Heart left ventricle (tissue), 16 donors: ENCODE results near the gene NCAM1. TPM values are rescaled to one million over a fixed set of nuclear protein-coding genes. Genes with fewer than 3 reads are reported as not detected.

ENCODE experiments used
- ATAC-seq, 4 donors: fragments of 200-7000 bp; cut with Tn5 transposase; one replicate each; pipeline ENCODE4 v1.9.1; 2020 to 2022; ENCODE audit warnings: moderate library complexity in 4 of 4, mild to moderate bottlenecking in 3 of 4, moderate number of reproducible peaks in 1 of 4
- DNase-seq, 5 donors: peaks; one replicate each; pipeline ENCODE4 v3.0.0-alpha.2; 2020
- H3K27ac ChIP-seq, 12 donors: fragments of 200-600 bp; sonication (generic) in 4 of 12; one replicate each; pipeline versions ENCODE4 v1.5.0 to v1.8.0; 2016 to 2022; ENCODE audit warnings: mild to moderate bottlenecking in 2 of 12
- H3K27me3 ChIP-seq, 9 donors: fragments of 200-600 bp; sonication (generic) in 2 of 9; one replicate each; pipeline versions ENCODE4 v1.5.1 to v1.8.0; 2016 to 2022; ENCODE audit warnings: mild to moderate bottlenecking in 3 of 9
- H3K36me3 ChIP-seq, 9 donors: fragments of 200-600 bp; sonication (generic) in 2 of 9; one replicate each; pipeline versions ENCODE4 v1.5.0 to v1.8.0; 2018 to 2022; ENCODE audit warnings: mild to moderate bottlenecking in 2 of 9
- H3K4me1 ChIP-seq, 12 donors: fragments of 200-600 bp; sonication (generic) in 4 of 12; one replicate each; pipeline versions ENCODE4 v1.5.0 to v1.8.0; 2016 to 2022; ENCODE audit warnings: mild to moderate bottlenecking in 3 of 12
- H3K4me3 ChIP-seq, 12 donors: fragments of 200-600 bp; sonication (generic) in 4 of 12; one replicate each; pipeline versions ENCODE4 v1.5.0 to v1.8.0; 2017 to 2022; ENCODE audit warnings: mild to moderate bottlenecking in 9 of 12, moderate library complexity in 4 of 12
- H3K9me3 ChIP-seq, 12 donors: fragments of 200-600 bp; sonication (generic) in 4 of 12; one replicate each; pipeline versions ENCODE4 v1.5.0 to v1.8.0; 2016 to 2022; ENCODE audit warnings: mild to moderate bottlenecking in 1 of 12
- POLR2A ChIP-seq, 2 donors: fragments of 450-650 bp; IDR thresholded peaks; one replicate each; pipeline ENCODE4 v1.6.1; 2017; ENCODE audit warnings: antibody characterized with exemption in 2 of 2, mild to moderate bottlenecking in 2 of 2, moderate library complexity in 2 of 2
- WGBS, 4 donors: extraction: QIAGEN DNeasy Blood & Tissue Kit in 2 of 4; methylation state at CpG; one replicate each; pipeline versions ENCODE4 v1.1.5 to v1.1.7; 2013 to 2018; 5-methylcytosine and 5-hydroxymethylcytosine counted together
- intact Hi-C, 10 donors: fragments of 100-400 bp; cut with DNase I; formaldehyde crosslinking; loops; one replicate each; pipeline versions ENCODE4 v1.11.1 to v1.14.2; 2022
- polyA plus RNA-seq, 2 donors: library from polyadenylated mRNA; stranded (reverse); fragments of 200-250 nt; gene quantifications; one replicate each; pipeline ENCODE4 v1.2.3, GENCODE V29; 2013
- total RNA-seq, 9 donors: library from RNA; depleted of rRNA in 2 of 9; stranded (reverse); fragments of >200 nt in 2 of 9; fragmentation: NEBNext Ultra II Directional in 3 of 9; extraction: Animal tissue kit (Norgen Biotek cat#: 25700) in 3 of 9; gene quantifications; one replicate each; pipeline versions ENCODE4 v1.1.0 to v1.2.4, GENCODE V29; 2016 to 2023
- TF ChIP-seq, protein P1 (sequence below), 12 donors: fragments of 200-600 bp; sonication (generic) in 4 of 12; IDR thresholded peaks; one replicate each; pipeline versions ENCODE4 v1.5.0 to v1.8.0; 2018 to 2022; ENCODE audit warnings: antibody characterized with exemption in 12 of 12, mild to moderate bottlenecking in 5 of 12
- donor health status: ischemic (EF 13 %, LVEDD 7.1; RV severe dilation, severe dysfunction).
- donor health status: healthy with polysubstance abuse.
- donor health status: DM: no; HTN: yes; CAD: no.
- donor health status: DM: no; HTN: no; CAD: no.
- donor health status: ischemic (EF 25% LVEDD 6.9; RV normal size, moderate dysfunction).
- donor health status: ischemic (EF 25% LVEDD 5.7; RV mildly dilated, moderate dysfunction).
- donor health status: healthy.
- donor health status: DM: yes; HTN: yes; CAD: no.
- donor health status: ischemic (EF 35%, LVEDD 5.7; RV mildly dilated, moderate dysfunction).
- donor health status: nonischemic (EF 11% LVEDD 7.7; RV severe dilation, severe dysfunction).
- donor health status: DM: yes; HTN: yes; CAD: no.
- donor health status: PGD.
- donor health status: ischemic (EF 29% LVEDD 5.4; RV normal size, mild dysfunction).
- donor health status: nonischemic (EF 23%, LVEDD 6.1; RV moderate dilation, normal function).

The NCAM1 gene
- total and polyA plus RNA-seq, 11 donors: 78.0 to 753 (median 389) TPM

DNA sequence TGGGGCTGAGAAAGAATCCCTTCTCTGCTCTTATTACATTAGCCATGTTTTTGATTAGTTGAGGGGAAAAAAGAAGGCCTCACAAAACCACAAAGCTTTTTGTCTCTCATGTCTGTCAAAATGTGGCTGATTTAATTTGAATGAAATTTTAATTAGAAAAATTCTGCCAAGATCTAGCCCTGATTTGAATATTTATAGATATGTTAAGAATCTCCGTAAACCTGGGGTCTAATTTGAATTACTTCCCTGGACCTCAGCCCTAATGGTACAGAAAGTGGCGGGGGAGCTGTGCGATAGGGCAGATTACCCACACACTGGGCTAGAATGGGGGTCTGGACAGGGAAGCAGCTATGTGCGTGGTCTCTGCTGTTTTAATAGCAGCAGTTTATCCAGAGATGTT lies 211.9 kb downstream of the NCAM1 start:
- Histone ChIP-seq H3K27me3 (peaks cover 0 to 4% (median 0%) of the 10 kb centered on the region in 9 donors), H3K36me3 (no peaks in the 10 kb centered on the region), H3K4me3 (no peak overlapping the region), H3K9me3 (no peaks in the 10 kb centered on the region), H3K27ac (no peak overlapping the region), H3K4me1 (peaks cover 0 to 20% (median 4%) of the 10 kb centered on the region in 12 donors)
- no peak for TF ChIP-seq POLR2A (IDR thresholded peaks at IDR 0.05)
- TF ChIP-seq, protein P1, sequence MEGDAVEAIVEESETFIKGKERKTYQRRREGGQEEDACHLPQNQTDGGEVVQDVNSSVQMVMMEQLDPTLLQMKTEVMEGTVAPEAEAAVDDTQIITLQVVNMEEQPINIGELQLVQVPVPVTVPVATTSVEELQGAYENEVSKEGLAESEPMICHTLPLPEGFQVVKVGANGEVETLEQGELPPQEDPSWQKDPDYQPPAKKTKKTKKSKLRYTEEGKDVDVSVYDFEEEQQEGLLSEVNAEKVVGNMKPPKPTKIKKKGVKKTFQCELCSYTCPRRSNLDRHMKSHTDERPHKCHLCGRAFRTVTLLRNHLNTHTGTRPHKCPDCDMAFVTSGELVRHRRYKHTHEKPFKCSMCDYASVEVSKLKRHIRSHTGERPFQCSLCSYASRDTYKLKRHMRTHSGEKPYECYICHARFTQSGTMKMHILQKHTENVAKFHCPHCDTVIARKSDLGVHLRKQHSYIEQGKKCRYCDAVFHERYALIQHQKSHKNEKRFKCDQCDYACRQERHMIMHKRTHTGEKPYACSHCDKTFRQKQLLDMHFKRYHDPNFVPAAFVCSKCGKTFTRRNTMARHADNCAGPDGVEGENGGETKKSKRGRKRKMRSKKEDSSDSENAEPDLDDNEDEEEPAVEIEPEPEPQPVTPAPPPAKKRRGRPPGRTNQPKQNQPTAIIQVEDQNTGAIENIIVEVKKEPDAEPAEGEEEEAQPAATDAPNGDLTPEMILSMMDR (IDR thresholded peaks at IDR 0.05): no peak
- no peak for DNase-seq
- no peak for ATAC-seq
- intact Hi-C loops: no loop called here
- 89 to 95% (median 91%) methylated on average over 4 of the region's 4 CpGs for WGBS, 4 donors

DNA sequence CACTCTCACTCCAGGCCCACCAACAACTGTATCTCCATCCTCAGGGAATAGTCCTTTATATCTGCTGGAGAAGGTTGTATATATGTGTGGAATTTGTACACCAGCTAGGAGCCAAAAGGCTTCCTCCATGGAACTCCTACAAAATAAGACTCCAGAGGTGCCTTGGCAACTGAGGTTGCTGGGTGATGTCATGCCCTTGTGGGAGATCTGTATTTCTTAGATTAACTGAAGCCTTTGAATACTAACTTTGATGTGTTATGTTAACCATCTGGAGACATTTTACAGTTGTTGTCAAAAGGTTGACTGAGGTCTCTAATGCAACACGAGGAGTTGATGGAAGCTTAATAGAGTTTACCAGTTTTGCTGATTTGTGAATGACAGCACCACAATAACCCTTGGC lies 213.7 kb downstream of the NCAM1 start:
- H3K27me3 ChIP-seq: peaks cover 0 to 4% (median 0%) of the 10 kb centered on the region in 9 donors
- no peak for DNase-seq
- no peak for ATAC-seq
- H3K4me1 ChIP-seq: peaks cover 0 to 31% (median 5%) of the 10 kb centered on the region in 12 donors
- TF ChIP-seq, protein P1 (IDR thresholded peaks at IDR 0.05): no peak
- no peak for TF ChIP-seq POLR2A (IDR thresholded peaks at IDR 0.05)
- H3K9me3 ChIP-seq: no peaks in the 10 kb centered on the region
- no peak overlapping the region for H3K27ac ChIP-seq
- intact Hi-C loops: no loop called here
- H3K36me3 ChIP-seq: no peaks in the 10 kb centered on the region
- no peak overlapping the region for H3K4me3 ChIP-seq
- 60 to 67% (median 63%) methylated on average over 1 of the region's 1 CpG for WGBS, 4 donors

DNA sequence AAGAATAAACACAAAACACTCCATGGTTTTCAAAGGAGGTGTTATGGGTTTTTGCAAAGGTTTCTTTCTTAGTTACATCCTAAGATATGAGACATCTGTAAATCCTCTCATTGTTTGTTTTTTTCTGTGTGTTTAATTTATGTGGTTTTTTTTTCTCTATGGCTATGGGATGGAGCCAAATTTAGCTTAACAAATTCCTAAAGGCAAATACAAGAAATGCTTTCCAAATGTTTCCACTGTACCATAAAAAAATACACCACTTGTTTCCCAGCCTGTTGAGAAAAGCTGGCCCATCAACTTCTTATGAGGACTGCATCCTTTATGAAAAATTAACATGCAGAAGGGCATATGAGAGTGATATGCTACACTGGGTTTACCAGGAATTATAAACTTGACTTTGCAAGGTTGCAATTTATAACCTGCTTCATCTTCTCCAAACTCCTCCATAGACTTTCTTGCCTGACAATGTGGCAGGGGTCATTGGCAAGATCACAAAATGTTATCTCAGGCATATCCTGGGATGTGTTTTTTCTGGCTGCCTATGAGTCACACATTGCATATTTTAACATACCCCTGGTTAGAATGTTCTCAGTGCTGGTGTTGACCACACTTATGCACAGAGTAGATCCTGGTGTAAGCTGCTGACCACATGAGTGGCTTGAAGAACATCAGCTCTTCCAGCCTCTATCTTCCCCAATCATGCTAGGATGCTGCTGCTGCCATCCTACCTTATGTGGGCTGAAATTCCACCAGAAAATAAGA lies 215.6 kb downstream of the NCAM1 start:
- peaks cover 0 to 4% (median 0%) of the 10 kb centered on the region in 9 donors for H3K27me3 ChIP-seq
- H3K4me1 ChIP-seq: peaks cover 0 to 39% (median 7%) of the 10 kb centered on the region in 12 donors
- intact Hi-C loops: no loop called here
- TF ChIP-seq, protein P1 (IDR thresholded peaks at IDR 0.05): no peak
- TF ChIP-seq POLR2A (IDR thresholded peaks at IDR 0.05): no peak
- H3K4me3 ChIP-seq: no peak overlapping the region
- ATAC-seq (no peak), DNase-seq (no peak)
- no peaks in the 10 kb centered on the region for H3K36me3 ChIP-seq
- no peak overlapping the region for H3K27ac ChIP-seq
- no peaks in the 10 kb centered on the region for H3K9me3 ChIP-seq

DNA sequence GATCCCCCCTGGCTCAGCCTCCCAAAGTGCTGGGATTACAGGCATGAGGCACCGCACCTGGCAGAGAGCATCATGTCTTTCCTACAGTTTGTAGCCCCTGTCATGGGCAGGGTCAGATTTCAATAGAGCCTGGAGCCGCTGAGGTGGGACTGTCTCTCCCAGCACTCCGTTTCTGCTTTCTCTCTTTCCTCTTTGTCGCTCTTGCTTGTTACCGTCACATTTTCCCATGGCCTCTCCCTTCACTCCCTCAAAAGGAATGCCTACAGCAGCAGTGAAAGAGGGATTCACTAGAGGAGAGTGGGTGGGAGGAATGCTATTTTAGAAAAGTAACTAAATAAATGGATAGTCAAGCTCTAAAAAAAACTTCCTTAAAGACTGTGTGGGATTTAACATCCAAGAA lies 216.5 kb downstream of the NCAM1 start:
- Histone ChIP-seq H3K27me3 (peaks cover 0 to 4% (median 0%) of the 10 kb centered on the region in 9 donors), H3K27ac (no peak overlapping the region), H3K4me1 (peaks cover 0 to 39% (median 7%) of the 10 kb centered on the region in 12 donors), H3K4me3 (no peak overlapping the region), H3K9me3 (no peaks in the 10 kb centered on the region), H3K36me3 (no peaks in the 10 kb centered on the region)
- 68 to 80% (median 73%) methylated on average over 5 of the region's 5 CpGs for WGBS, 4 donors
- no peak for DNase-seq
- TF ChIP-seq POLR2A (IDR thresholded peaks at IDR 0.05): no peak
- TF ChIP-seq, protein P1 (IDR thresholded peaks at IDR 0.05): no peak
- intact Hi-C loops: no loop called here
- ATAC-seq: no peak
